ENCODE data around the gene NPRL2. TPM values are rescaled to one million over a fixed set of nuclear protein-coding genes. Genes with fewer than 3 reads are reported as not detected.

Gene NPRL2
- total RNA-seq, 1 experiment from 2014 or later, result 24.1 TPM

GRCh38 chr3:50354186-50354764 is 3.7 kb upstream of the NPRL2 start:
- Histone ChIP-seq H3F3A (ENCODE audit: insufficient read depth, low read depth) (peaks cover 5% of the 10 kb centered on the region; the same call in 1 of the 2 replicates), H3K4me1 (replicated peaks; ENCODE audit: insufficient read depth) (peaks cover 44% of the 10 kb centered on the region), H3K9me3 (ENCODE audit: insufficient read depth, low read depth) (no peaks in the 10 kb centered on the region), H3K36me3 (ENCODE audit: low read depth) (0 out of 2 replicates have a peak, but pooled peaks cover 4% of the 10 kb centered on the region), H3K4me2 (no peak overlapping the region), H3K27ac (no peak overlapping the region), H4K20me1 (ENCODE audit: insufficient read depth) (peaks cover 22% of the 10 kb centered on the region), H3K79me2 (ENCODE audit: low read depth) (peaks cover 54% of the 10 kb centered on the region), H3K4me3 (no peak overlapping the region), H2AFZ (no peak overlapping the region), H3K9me2 (ENCODE audit: insufficient read depth) (no peaks in the 10 kb centered on the region), H3K27me3 (ENCODE audit: insufficient read depth, low read depth) (no peaks in the 10 kb centered on the region)
- no peak for TF ChIP-seq EZH2 (IDR thresholded peaks at IDR 0.05; ENCODE audit: low read depth)
- TF ChIP-seq, protein P1, sequence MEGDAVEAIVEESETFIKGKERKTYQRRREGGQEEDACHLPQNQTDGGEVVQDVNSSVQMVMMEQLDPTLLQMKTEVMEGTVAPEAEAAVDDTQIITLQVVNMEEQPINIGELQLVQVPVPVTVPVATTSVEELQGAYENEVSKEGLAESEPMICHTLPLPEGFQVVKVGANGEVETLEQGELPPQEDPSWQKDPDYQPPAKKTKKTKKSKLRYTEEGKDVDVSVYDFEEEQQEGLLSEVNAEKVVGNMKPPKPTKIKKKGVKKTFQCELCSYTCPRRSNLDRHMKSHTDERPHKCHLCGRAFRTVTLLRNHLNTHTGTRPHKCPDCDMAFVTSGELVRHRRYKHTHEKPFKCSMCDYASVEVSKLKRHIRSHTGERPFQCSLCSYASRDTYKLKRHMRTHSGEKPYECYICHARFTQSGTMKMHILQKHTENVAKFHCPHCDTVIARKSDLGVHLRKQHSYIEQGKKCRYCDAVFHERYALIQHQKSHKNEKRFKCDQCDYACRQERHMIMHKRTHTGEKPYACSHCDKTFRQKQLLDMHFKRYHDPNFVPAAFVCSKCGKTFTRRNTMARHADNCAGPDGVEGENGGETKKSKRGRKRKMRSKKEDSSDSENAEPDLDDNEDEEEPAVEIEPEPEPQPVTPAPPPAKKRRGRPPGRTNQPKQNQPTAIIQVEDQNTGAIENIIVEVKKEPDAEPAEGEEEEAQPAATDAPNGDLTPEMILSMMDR (conservative IDR thresholded peaks at IDR 0.05), result no peak
- no TSS peak for BruUV-seq (replicated peaks)
- CTCF ChIA-PET, result interaction anchor here (0.6 to 1.4 kb wide), 2 partner anchors 16 to 17 kb away, joined by 6 to 7 read pairs; no protein-coding TSS in a partner anchor
- intact Hi-C loops (cut with micrococcal nuclease; ENCODE audit: unreplicated experiment), result no loop called here
- no peak for DNase-seq
- POLR2A ChIA-PET (ENCODE audit: unreplicated experiment), result interaction anchor here (0.6 to 1.0 kb wide), 3 partner anchors 16 to 31 kb away, joined by 3 to 7 read pairs (median 5); no protein-coding TSS in a partner anchor

- Histone ChIP-seq H3K4me3 (no peak overlapping the region), H4K20me1 (ENCODE audit: insufficient read depth) (peaks cover 22% of the 10 kb centered on the region), H3K9me3 (ENCODE audit: insufficient read depth, low read depth) (no peaks in the 10 kb centered on the region), H3K27me3 (ENCODE audit: insufficient read depth, low read depth) (no peaks in the 10 kb centered on the region), H3K9me2 (ENCODE audit: insufficient read depth) (no peaks in the 10 kb centered on the region), H3K4me1 (replicated peaks; ENCODE audit: insufficient read depth) (peaks cover 43% of the 10 kb centered on the region), H3K79me2 (ENCODE audit: low read depth) (peaks cover 46% of the 10 kb centered on the region), H3F3A (ENCODE audit: insufficient read depth, low read depth) (peaks cover 5% of the 10 kb centered on the region; the same call in 1 of the 2 replicates), H3K27ac (no peak overlapping the region), H3K36me3 (ENCODE audit: low read depth) (0 out of 2 replicates have a peak, but pooled peaks cover 4% of the 10 kb centered on the region), H3K4me2 (no peak overlapping the region), H2AFZ (no peak overlapping the region)
- no peak for DNase-seq
- ChIA-PET CTCF (interaction anchor here (1.4 kb wide), 1 partner anchor 17 kb away, joined by 6 read pairs; no protein-coding TSS in a partner anchor), POLR2A (ENCODE audit: unreplicated experiment) (interaction anchor here (0.6 to 1.0 kb wide), 2 partner anchors 16 to 30 kb away, joined by 5 to 7 read pairs; no protein-coding TSS in a partner anchor)
- TF ChIP-seq, protein P1 (conservative IDR thresholded peaks at IDR 0.05), result no peak
- TF ChIP-seq EZH2 (IDR thresholded peaks at IDR 0.05; ENCODE audit: low read depth), result no peak
- intact Hi-C loops (cut with micrococcal nuclease; ENCODE audit: unreplicated experiment), result no loop called here
- no TSS peak for BruUV-seq (replicated peaks)
These were observed 2.9 kb upstream of the NPRL2 start for GRCh38 chr3:50353245-50354004.

DNA sequence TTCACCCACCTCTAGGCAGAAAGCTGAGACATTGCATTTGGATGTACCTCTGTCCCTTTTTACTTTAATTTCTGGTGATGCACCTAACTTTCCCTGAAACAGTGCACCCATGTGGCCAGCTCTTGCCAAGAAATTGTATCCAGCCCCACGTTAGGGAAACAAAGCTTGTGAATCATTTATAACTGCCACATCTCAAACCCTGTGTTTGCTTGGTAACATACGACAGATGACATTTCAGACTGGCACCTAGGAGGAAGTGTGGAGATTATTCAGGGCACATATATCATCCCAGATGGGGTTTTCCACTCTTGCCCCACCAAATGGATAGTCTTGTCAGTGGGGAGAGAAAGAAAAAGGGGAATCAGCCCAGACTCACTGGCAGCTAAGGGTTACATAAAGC is 2.2 kb upstream of the NPRL2 start:
- H3F3A ChIP-seq (ENCODE audit: insufficient read depth, low read depth), result peaks cover 5% of the 10 kb centered on the region; the same call in 1 of the 2 replicates
- no peaks in the 10 kb centered on the region for H3K9me3 ChIP-seq (ENCODE audit: insufficient read depth, low read depth)
- H3K27ac ChIP-seq, result no peak overlapping the region
- ChIA-PET CTCF (interaction anchor here (0.6 to 1.4 kb wide), 2 partner anchors 16 to 106 kb away, joined by 3 to 6 read pairs; no protein-coding TSS in a partner anchor), POLR2A (ENCODE audit: unreplicated experiment) (interaction anchor here (0.7 kb wide), 1 partner anchor 188 kb away, joined by 6 read pairs; no protein-coding TSS in a partner anchor)
- no peak for TF ChIP-seq EZH2 (IDR thresholded peaks at IDR 0.05; ENCODE audit: low read depth)
- TF ChIP-seq, protein P1 (conservative IDR thresholded peaks at IDR 0.05), result no peak
- H3K4me3 ChIP-seq, result no peak overlapping the region
- peaks cover 22% of the 10 kb centered on the region for H4K20me1 ChIP-seq (ENCODE audit: insufficient read depth)
- BruUV-seq (replicated peaks), result no TSS peak
- H2AFZ ChIP-seq, result no peak overlapping the region
- intact Hi-C loops (cut with micrococcal nuclease; ENCODE audit: unreplicated experiment), result no loop called here
- H3K36me3 ChIP-seq (ENCODE audit: low read depth), result 0 out of 2 replicates have a peak, but pooled peaks cover under 1% of the 10 kb centered on the region
- H3K4me1 ChIP-seq (replicated peaks; ENCODE audit: insufficient read depth), result peaks cover 37% of the 10 kb centered on the region
- peak in 1 of 2 experiments; percentile 53 for DNase-seq
- H3K4me2 ChIP-seq, result no peak overlapping the region
- H3K27me3 ChIP-seq (ENCODE audit: insufficient read depth, low read depth), result no peaks in the 10 kb centered on the region
- no peaks in the 10 kb centered on the region for H3K9me2 ChIP-seq (ENCODE audit: insufficient read depth)
- H3K79me2 ChIP-seq (ENCODE audit: low read depth), result peaks cover 40% of the 10 kb centered on the region

All from PC-9 (cell line).